Kidney epithelial cell (primary cell): ENCODE data around the gene HUS1B. TPM values are rescaled to one million over a fixed set of nuclear protein-coding genes. Genes with fewer than 3 reads are reported as not detected.

Experiments used
- DNase-seq: peaks from one replicate; pipeline ENCODE4 v3.0.0-alpha.2; 2010; ENCODE audit warnings: low read depth
- H3K27me3 ChIP-seq: 2 replicates; pipeline ENCODE4 v1.6.0; 2011; ENCODE audit warnings: low read length; ENCODE audit not compliant: control insufficient read depth, insufficient read depth
- H3K36me3 ChIP-seq: 2 replicates; pipeline ENCODE4 v1.5.1; 2011; ENCODE audit warnings: low read length; ENCODE audit not compliant: control insufficient read depth, insufficient read depth
- H3K4me3 ChIP-seq: 2 replicates; pipeline ENCODE4 v1.5.1; 2011; ENCODE audit warnings: low read depth, mild to moderate bottlenecking, control low read depth, low read length
- CTCF ChIP-seq: IDR thresholded peaks from 2 replicates; pipeline ENCODE4 v1.5.1; 2011; ENCODE audit warnings: mild to moderate bottlenecking, moderate library complexity, low read length, control low read depth, inconsistent platforms; ENCODE audit not compliant: insufficient read depth, poor library complexity, severe bottlenecking
- total RNA-seq: library from RNA; depleted of rRNA; stranded (reverse); fragments of >200 nt; gene quantifications from 2 replicates; pipeline ENCODE4 v1.2.3, GENCODE V29; 2015

The HUS1B gene
- total RNA-seq = not detected in 2 replicates

GRCh38 chr6:656460-657252, at the start of gene HUS1B:
HUS1B (minus strand) TSS chr6:657100; CDS start chr6:656944, 156 bp downstream.
- DNase-seq = no peak
- no peak within 1 kb of the TSS for H3K4me3 ChIP-seq
- H3K27me3 ChIP-seq = no peaks in the 10 kb centered on the region
- H3K36me3 ChIP-seq = no peaks in the 10 kb centered on the region
- no peak for TF ChIP-seq CTCF

- Histone ChIP-seq H3K4me3 (no peak overlapping the region), H3K36me3 (no peaks in the 10 kb centered on the region), H3K27me3 (no peaks in the 10 kb centered on the region)
- DNase-seq = no peak
- no peak for TF ChIP-seq CTCF
Measured at GRCh38 chr6:706146-706545, 49.2 kb upstream of the HUS1B start.

GRCh38 chr6:705047-705446, 48.1 kb upstream of the HUS1B start:
- no peak for TF ChIP-seq CTCF
- H3K36me3 ChIP-seq = no peaks in the 10 kb centered on the region
- no peaks in the 10 kb centered on the region for H3K27me3 ChIP-seq
- DNase-seq = no peak
- H3K4me3 ChIP-seq = no peak overlapping the region

- TF ChIP-seq CTCF = no peak
- Histone ChIP-seq H3K4me3 (no peak overlapping the region), H3K27me3 (no peaks in the 10 kb centered on the region), H3K36me3 (no peaks in the 10 kb centered on the region)
- DNase-seq = no peak
Measured at GRCh38 chr6:704046-704445, 47.1 kb upstream of the HUS1B start.

GRCh38 chr6:703552-703951, 46.7 kb upstream of the HUS1B start:
- TF ChIP-seq CTCF = no peak
- H3K4me3 ChIP-seq = no peak overlapping the region
- DNase-seq = no peak
- no peaks in the 10 kb centered on the region for H3K36me3 ChIP-seq
- H3K27me3 ChIP-seq = no peaks in the 10 kb centered on the region
